T-cell (primary cell): ENCODE results near the gene CENPO. TPM values are rescaled to one million over a fixed set of nuclear protein-coding genes. Genes with fewer than 3 reads are reported as not detected.

Experiments
- ATAC-seq, 4 experiments: fragments of 200-7000 bp in 3 of 4; fragments of 150-1000 bp in 1 of 4; cut with Tn5 transposase; replicated peaks in 1 of 4; 1 replicate in 3 of 4; 2 replicates in 1 of 4; pipeline ENCODE4 v1.10.0; 2021; ENCODE audit warnings: moderate library complexity in 3 of 4, mild to moderate bottlenecking in 2 of 4, moderate number of reproducible peaks in 1 of 4
- CTCF ChIA-PET, 2 donors: fragments of 300-600 bp; sonication (Branson Sonifier 250); formaldehyde crosslinking; loops; one replicate each; lab custom pipeline; 2022; ENCODE audit warnings: antibody characterized with exemption in 2 of 2; lab: Charles Lee
- POLR2A ChIA-PET, 2 donors: fragments of 300-600 bp; sonication (Branson Sonifier 250); formaldehyde crosslinking; loops; one replicate each; lab custom pipeline; 2022; ENCODE audit warnings: antibody characterized with exemption in 2 of 2; lab: Charles Lee
- DNase-seq, 35 experiments: peaks; one replicate each; pipeline versions ENCODE4 v3.0.0 to v3.0.0-alpha.2; 2013 to 2023
- H3K27ac ChIP-seq: one replicate; pipeline ENCODE4 v1.5.1; 2013; ENCODE audit warnings: low read length
- H3K27me3 ChIP-seq, 2 experiments: replicated peaks in 1 of 2; 1 replicate in 1 of 2; 2 replicates in 1 of 2; pipeline versions ENCODE4 v1.6.1 to v1.7.0; 2013; ENCODE audit warnings: low read length in 1 of 2, mixed read lengths in 1 of 2; ENCODE audit not compliant: control insufficient read depth in 2 of 2, insufficient read depth in 2 of 2; ENCODE audit errors: extremely low read depth in 1 of 2
- H3K36me3 ChIP-seq, 2 donors: 1 replicate in 1 of 2; 2 replicates in 1 of 2; pipeline versions ENCODE4 v1.6.1 to v1.7.0; 2013; ENCODE audit warnings: low read length in 1 of 2; ENCODE audit not compliant: control insufficient read depth in 2 of 2, insufficient read depth in 1 of 2; ENCODE audit errors: extremely low read depth in 1 of 2
- H3K4me1 ChIP-seq, 2 experiments: 1 replicate in 1 of 2; 2 replicates in 1 of 2; pipeline versions ENCODE4 v1.6.1 to v1.7.0; 2013; ENCODE audit warnings: low read length in 2 of 2, mixed read lengths in 1 of 2; ENCODE audit not compliant: insufficient read depth in 2 of 2, control insufficient read depth in 1 of 2; ENCODE audit errors: extremely low read depth in 1 of 2
- H3K4me3 ChIP-seq, 2 donors: 1 replicate in 1 of 2; 2 replicates in 1 of 2; pipeline versions ENCODE4 v1.5.1 to v1.7.0; 2013; ENCODE audit warnings: mild to moderate bottlenecking in 2 of 2, low read length in 1 of 2, moderate library complexity in 1 of 2; ENCODE audit not compliant: control insufficient read depth in 1 of 2; ENCODE audit errors: extremely low read depth in 1 of 2
- H3K9me3 ChIP-seq: 2 replicates; pipeline ENCODE4 v1.7.0; 2013
- H3K27ac Mint-ChIP-seq, 2 donors: one replicate each; pipeline ENCODE4 v1.8.0; 2020 to 2021; ENCODE audit warnings: mild to moderate bottlenecking in 2 of 2, mixed read lengths in 2 of 2
- H3K27me3 Mint-ChIP-seq, 2 donors: one replicate each; pipeline ENCODE4 v1.8.0; 2021 to 2022; ENCODE audit warnings: mixed read lengths in 2 of 2
- H3K36me3 Mint-ChIP-seq: one replicate; pipeline ENCODE4 v1.8.0; 2021; ENCODE audit warnings: mixed read lengths
- H3K4me1 Mint-ChIP-seq, 3 donors: one replicate each; pipeline ENCODE4 v1.8.0; 2020 to 2022; ENCODE audit warnings: mixed read lengths in 3 of 3, mild to moderate bottlenecking in 1 of 3
- H3K4me3 Mint-ChIP-seq, 3 donors: one replicate each; pipeline ENCODE4 v1.8.0; 2020 to 2022; ENCODE audit warnings: mild to moderate bottlenecking in 3 of 3, mixed read lengths in 3 of 3, moderate library complexity in 3 of 3
- H3K9me3 Mint-ChIP-seq, 3 donors: one replicate each; pipeline ENCODE4 v1.8.0; 2020 to 2022; ENCODE audit warnings: mixed read lengths in 3 of 3
- WGBS: methylation state at CpG from one replicate; pipeline ENCODE4 v1.1.5; 2013; ENCODE audit warnings: missing lambda C conversion rate; ENCODE audit not compliant: insufficient coverage; 5-methylcytosine and 5-hydroxymethylcytosine counted together
- total RNA-seq, 35 experiments: library from RNA in 6 of 35; stranded (reverse) in 6 of 35; fragments of 120-200 nt in 1 of 35; gene quantifications; one replicate each; pipeline versions ENCODE4 v1.2.1 to v1.2.4 and lab custom pipeline; 2013 to 2026

Gene CENPO
- total RNA-seq, 5 donors from 2014 or later (not counting 1 experiment from before 2014, with no cell fraction given): 4.8 to 8.4 (median 6.4) TPM

- no peaks in the 10 kb centered on the region for H3K4me1 Mint-ChIP-seq
- Histone ChIP-seq H3K36me3 (peaks cover 21 to 54% of the 10 kb centered on the region in 2 donors), H3K27me3 (no peaks in the 10 kb centered on the region), H3K4me1 (no peaks in the 10 kb centered on the region), H3K4me3 (no peak overlapping the region), H3K9me3 (no peaks in the 10 kb centered on the region), H3K27ac (no peak overlapping the region)
- ChIA-PET CTCF (interaction anchor here in 1 of 2 donors (0.6 to 1.1 kb wide), 3 partner anchors 9 to 196 kb away, joined by 3 to 8 read pairs (median 3); no protein-coding TSS in a partner anchor), POLR2A (no interaction called here)
- H3K4me3 Mint-ChIP-seq: no peak overlapping the region
- no peak overlapping the region for H3K27ac Mint-ChIP-seq
- no peak for DNase-seq
- ATAC-seq: no peak
- no peaks in the 10 kb centered on the region for H3K9me3 Mint-ChIP-seq
- WGBS: 73% methylated on average over 7 of the region's 9 CpGs
- no peaks in the 10 kb centered on the region for H3K27me3 Mint-ChIP-seq
- H3K36me3 Mint-ChIP-seq: peaks cover 54% of the 10 kb centered on the region
Measured at GRCh38 chr2:24818721-24819167, 25.5 kb downstream of the CENPO start.

GRCh38 chr2:24819442-24820174, 26.4 kb downstream of the CENPO start:
- Histone ChIP-seq H3K27me3 (no peaks in the 10 kb centered on the region), H3K27ac (no peak overlapping the region), H3K9me3 (no peaks in the 10 kb centered on the region), H3K36me3 (peaks cover 21 to 54% of the 10 kb centered on the region in 2 donors), H3K4me3 (no peak overlapping the region), H3K4me1 (no peaks in the 10 kb centered on the region)
- Mint-ChIP-seq H3K4me3 (no peak overlapping the region), H3K36me3 (peaks cover 52% of the 10 kb centered on the region), H3K4me1 (no peaks in the 10 kb centered on the region), H3K9me3 (no peaks in the 10 kb centered on the region), H3K27me3 (no peaks in the 10 kb centered on the region), H3K27ac (no peak overlapping the region)
- WGBS: 95% methylated on average over 4 of the region's 21 CpGs
- POLR2A ChIA-PET: no interaction called here
- ATAC-seq: no peak
- no peak for DNase-seq
- CTCF ChIA-PET: interaction anchor here in 1 of 2 donors (0.6 to 1.1 kb wide), 4 partner anchors 8 to 195 kb away, joined by 3 to 8 read pairs (median 3); no protein-coding TSS in a partner anchor

GRCh38 chr2:24820175-24820513, 26.9 kb downstream of the CENPO start:
- ChIA-PET POLR2A (no interaction called here), CTCF (interaction anchor here in 1 of 2 donors (0.6 kb wide), 1 partner anchor 38 kb away, joined by 3 read pairs; no protein-coding TSS in a partner anchor)
- Histone ChIP-seq H3K27me3 (no peaks in the 10 kb centered on the region), H3K27ac (no peak overlapping the region), H3K36me3 (peaks cover 21 to 54% of the 10 kb centered on the region in 2 donors), H3K4me3 (no peak overlapping the region), H3K9me3 (no peaks in the 10 kb centered on the region), H3K4me1 (no peaks in the 10 kb centered on the region)
- Mint-ChIP-seq H3K36me3 (peaks cover 52% of the 10 kb centered on the region), H3K27me3 (no peaks in the 10 kb centered on the region), H3K4me1 (no peaks in the 10 kb centered on the region), H3K4me3 (no peak overlapping the region), H3K9me3 (no peaks in the 10 kb centered on the region), H3K27ac (no peak overlapping the region)
- WGBS: 100% methylated on average over 2 of the region's 7 CpGs
- ATAC-seq (peak in 1 of 4 experiments; percentile 20), DNase-seq (peak in 1 of 35 experiments; percentile 0)

- WGBS: 93% methylated on average over 13 of the region's 17 CpGs
- DNase-seq: no peak
Measured at GRCh38 chr2:24820598-24821432, 27.6 kb downstream of the CENPO start.

GRCh38 chr2:24821433-24821891, 28.2 kb downstream of the CENPO start:
- peaks cover 42% of the 10 kb centered on the region for H3K36me3 Mint-ChIP-seq
- H3K9me3 ChIP-seq: no peaks in the 10 kb centered on the region
- no peaks in the 10 kb centered on the region for H3K27me3 ChIP-seq
- no peaks in the 10 kb centered on the region for H3K9me3 Mint-ChIP-seq
- no peak overlapping the region for H3K27ac Mint-ChIP-seq
- peaks cover 21 to 41% of the 10 kb centered on the region in 2 donors for H3K36me3 ChIP-seq
- peak in 1 of 35 experiments; percentile 1 for DNase-seq
- 98% methylated on average over 13 of the region's 15 CpGs for WGBS
- H3K4me3 ChIP-seq: no peak overlapping the region
- CTCF ChIA-PET: interaction anchor here in 1 of 2 donors (0.7 kb wide), 1 partner anchor 28 kb away, joined by 3 read pairs; the partner anchor contains the start of genes CENPO and PTRHD1
- H3K27ac ChIP-seq: no peak overlapping the region
- POLR2A ChIA-PET: interaction anchor here in 1 of 2 donors (0.6 kb wide), 1 partner anchor 401 kb away, joined by 4 read pairs; no protein-coding TSS in a partner anchor
- no peak overlapping the region for H3K4me3 Mint-ChIP-seq
- ATAC-seq: no peak
- H3K27me3 Mint-ChIP-seq: no peaks in the 10 kb centered on the region
- H3K4me1 Mint-ChIP-seq: peaks cover 0 to 9% (median 3%) of the 10 kb centered on the region in 3 donors
- H3K4me1 ChIP-seq: peaks cover 0 to 10% of the 10 kb centered on the region in 2 experiments

More at GRCh38 chr2:24820598-24821432, 27.6 kb downstream of the CENPO start:
- peaks cover 0 to 6% of the 10 kb centered on the region in 2 experiments for H3K4me1 ChIP-seq
- peaks cover 46% of the 10 kb centered on the region for H3K36me3 Mint-ChIP-seq
- CTCF ChIA-PET: interaction anchor here in 1 of 2 donors (0.6 kb wide), 1 partner anchor 777 kb away, joined by 3 read pairs; no protein-coding TSS in a partner anchor
- no peak overlapping the region for H3K4me3 Mint-ChIP-seq
- no peak for ATAC-seq
- no peaks in the 10 kb centered on the region for H3K9me3 Mint-ChIP-seq
- no peaks in the 10 kb centered on the region for H3K9me3 ChIP-seq
- no peak overlapping the region for H3K4me3 ChIP-seq
- no peaks in the 10 kb centered on the region for H3K27me3 Mint-ChIP-seq
- H3K27me3 ChIP-seq: no peaks in the 10 kb centered on the region
- H3K36me3 ChIP-seq: peaks cover 21 to 47% of the 10 kb centered on the region in 2 donors
- H3K27ac ChIP-seq: no peak overlapping the region
- POLR2A ChIA-PET: interaction anchor here in 1 of 2 donors (0.6 kb wide), 1 partner anchor 401 kb away, joined by 4 read pairs; no protein-coding TSS in a partner anchor
- no peak overlapping the region for H3K27ac Mint-ChIP-seq
- peaks cover 0 to 3% (median 0%) of the 10 kb centered on the region in 3 donors for H3K4me1 Mint-ChIP-seq
